A549 (cell line): ENCODE measurements around the gene KDM4B.

ENCODE experiments used
- CBX8 ChIP-seq: fragments of 200-600 bp; sonication (generic); IDR thresholded peaks from 2 replicates; pipeline ENCODE4 v1.6.1; 2016
- CTCF ChIP-seq: fragments of >200 bp; sonication (Bioruptor Twin); formaldehyde crosslinking; IDR thresholded peaks from 3 replicates; pipeline ENCODE4 v1.5.1; 2016
- ELK1 ChIP-seq: fragments of 150-350 bp; IDR thresholded peaks from 2 replicates; pipeline ENCODE4 v1.6.1; 2014; ENCODE audit warnings: low read depth, mild to moderate bottlenecking, low read length
- HOXA7 ChIP-seq: fragments of 250-450 bp; sonication (Bioruptor Pico); IDR thresholded peaks from 2 replicates; pipeline ENCODE4 v1.5.0; 2020; ENCODE audit warnings: mild to moderate bottlenecking, moderate library complexity
- MAFK ChIP-seq: fragments of 450-650 bp; IDR thresholded peaks from 2 replicates; pipeline ENCODE4 v1.6.1; 2014; ENCODE audit not compliant: partially characterized antibody
- NFE2L2 ChIP-seq: fragments of 150-350 bp; conservative IDR thresholded peaks from 2 replicates; pipeline ENCODE4 v1.6.1; 2014; ENCODE audit warnings: low read length
- RAD21 ChIP-seq, 2 experiments: fragments of >200 bp in 1 of 2; sonication (Bioruptor Twin) in 1 of 2; formaldehyde crosslinking in 1 of 2; IDR thresholded peaks in 1 of 2; conservative IDR thresholded peaks in 1 of 2; 2 replicates in 1 of 2; 3 replicates in 1 of 2; pipeline ENCODE4 v1.6.1; 2012 to 2018; ENCODE audit warnings: inconsistent platforms in 1 of 2
- RCOR1 ChIP-seq: fragments of 150-350 bp; IDR thresholded peaks from 2 replicates; pipeline ENCODE4 v1.6.1; 2014; ENCODE audit warnings: antibody characterized with exemption, low read length, low read depth
- REST ChIP-seq: fragments of 200-600 bp; sonication (generic); IDR thresholded peaks from 2 replicates; pipeline ENCODE4 v1.6.1; 2016; ENCODE audit warnings: antibody characterized with exemption, mild to moderate bottlenecking, moderate library complexity

DNA sequence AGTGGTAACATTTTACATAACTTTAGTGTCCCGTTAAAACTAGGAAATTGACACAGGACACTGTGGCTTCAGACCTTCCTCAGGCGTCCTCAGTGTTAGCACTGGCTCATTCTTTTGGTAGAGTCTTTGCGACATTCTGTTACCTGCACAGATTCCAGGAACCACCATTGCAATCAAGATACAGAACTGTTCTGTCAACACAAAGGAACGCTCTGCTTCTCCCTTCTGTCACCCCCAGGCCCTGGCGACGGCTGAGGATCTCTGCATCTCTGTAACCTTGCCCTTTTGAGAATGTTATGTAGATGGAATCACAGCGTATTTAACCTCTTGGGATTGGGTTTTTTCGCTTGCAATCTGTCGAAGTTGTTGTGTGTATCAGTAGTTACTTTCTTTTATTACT is 22.6 kb downstream of the KDM4B start:
- TF ChIP-seq RAD21 (conservative IDR thresholded peaks at IDR 0.05 in 1 of 2, IDR thresholded peaks at IDR 0.05 in 1 of 2) (no peak), REST (no peak), CTCF (no peak), CBX8 (no peak), NFE2L2 (no peak), MAFK (no peak), HOXA7 (CRISPR knock-in tag) (no peak), ELK1 (no peak), RCOR1 (no peak)
